DOHH2 (cell line): ENCODE data around the gene PRPF8.

ENCODE experiments used
- H3F3A ChIP-seq: fragments of 200-600 bp; sonication (generic), shearing (Covaris generic); 2 replicates; pipeline ENCODE4 v1.6.0; 2016; ENCODE audit warnings: antibody characterized with exemption, mild to moderate bottlenecking; ENCODE audit not compliant: control insufficient read depth, insufficient read depth
- H3K27ac ChIP-seq: fragments of 200-600 bp; sonication (generic); 2 replicates; pipeline ENCODE4 v1.5.1; 2014; ENCODE audit warnings: low read depth, mild to moderate bottlenecking, low read length, moderate library complexity
- H3K27me3 ChIP-seq: fragments of 200-600 bp; sonication (generic); 2 replicates; pipeline ENCODE4 v1.6.1; 2014; ENCODE audit warnings: mild to moderate bottlenecking, low read length, mixed read lengths; ENCODE audit not compliant: control insufficient read depth
- H3K36me3 ChIP-seq: fragments of 200-600 bp; sonication (generic); 2 replicates; pipeline ENCODE4 v1.6.1; 2014; ENCODE audit warnings: mild to moderate bottlenecking, low read length, moderate library complexity, mixed read lengths; ENCODE audit not compliant: control insufficient read depth
- H3K4me1 ChIP-seq: fragments of 200-600 bp; sonication (generic); 2 replicates; pipeline ENCODE4 v1.6.1; 2014; ENCODE audit warnings: mild to moderate bottlenecking, low read length, mixed read lengths; ENCODE audit not compliant: control insufficient read depth
- H3K4me2 ChIP-seq: fragments of 200-600 bp; sonication (generic); 2 replicates; pipeline ENCODE4 v1.6.0; 2014; ENCODE audit warnings: mild to moderate bottlenecking, low read length, moderate library complexity
- H3K4me3 ChIP-seq: fragments of 200-600 bp; sonication (generic); 2 replicates; pipeline ENCODE4 v1.5.1; 2014; ENCODE audit warnings: mild to moderate bottlenecking, low read length, mixed read lengths
- H3K79me2 ChIP-seq: fragments of 200-600 bp; sonication (generic); 2 replicates; pipeline ENCODE4 v1.6.1; 2014; ENCODE audit warnings: mild to moderate bottlenecking, low read length, mixed read lengths; ENCODE audit not compliant: control insufficient read depth
- H3K9me2 ChIP-seq: fragments of 200-600 bp; sonication (generic); replicated peaks from 2 replicates; pipeline ENCODE4 v1.6.1; 2014; ENCODE audit warnings: mild to moderate bottlenecking, low read length, mixed read lengths; ENCODE audit not compliant: control insufficient read depth
- H3K9me3 ChIP-seq: fragments of 200-600 bp; sonication (generic); 2 replicates; pipeline ENCODE4 v1.6.1; 2014; ENCODE audit warnings: antibody characterized with exemption, low read length, mixed read lengths; ENCODE audit not compliant: control insufficient read depth, insufficient read depth
- H4K20me1 ChIP-seq: fragments of 200-600 bp; sonication (generic); 2 replicates; pipeline ENCODE4 v1.6.0; 2014; ENCODE audit warnings: low read depth, mild to moderate bottlenecking, antibody characterized with exemption, low read length, moderate library complexity; ENCODE audit not compliant: control insufficient read depth, insufficient read depth
- CTCF ChIP-seq: fragments of 200-600 bp; sonication (generic); IDR thresholded peaks from one replicate; pipeline ENCODE4 v1.5.1; 2014; ENCODE audit warnings: antibody characterized with exemption, mild to moderate bottlenecking, low read depth, low read length; ENCODE audit not compliant: poor library complexity, severe bottlenecking
- EZH2phosphoT487 ChIP-seq: fragments of 200-600 bp; sonication (generic); IDR thresholded peaks from 2 replicates; pipeline ENCODE4 v1.6.1; 2017; ENCODE audit warnings: borderline replicate concordance, mild to moderate bottlenecking, antibody characterized with exemption, low read length, moderate library complexity, mixed read lengths

The PRPF8 gene

GRCh38 chr17:1628856-1629503, 55.7 kb downstream of the PRPF8 start:
- Histone ChIP-seq H3K27ac (peak overlapping the region; percentile 92), H3K36me3 (peaks cover 43% of the 10 kb centered on the region), H3F3A (peaks cover 26% of the 10 kb centered on the region)

GRCh38 chr17:1627982-1628855, 56.4 kb downstream of the PRPF8 start, which contains the start of gene SLC43A2:
TSS of gene SLC43A2 (minus strand) at chr17:1628834. CDS start at chr17:1627874, 960 bp downstream.
- Histone ChIP-seq H3K4me1 (peaks cover 55% of the 10 kb centered on the region), H3K4me3 (peak within 1 kb of the TSS; percentile 94), H3K4me2 (peak within 1 kb of the TSS; percentile 85), H3F3A (peaks cover 22% of the 10 kb centered on the region), H3K27ac (peak within 1 kb of the TSS; percentile 92), H3K79me2 (peaks cover 55% of the 10 kb centered on the region), H4K20me1 (no peaks in the 10 kb centered on the region), H3K27me3 (no peaks in the 10 kb centered on the region), H3K9me2 (no peaks in the 10 kb centered on the region), H3K9me3 (no peaks in the 10 kb centered on the region), H3K36me3 (peaks cover 50% of the 10 kb centered on the region)
- no peak for TF ChIP-seq EZH2phosphoT487
- TF ChIP-seq CTCF, result no peak

More at GRCh38 chr17:1628856-1629503, 55.7 kb downstream of the PRPF8 start:
- no peaks in the 10 kb centered on the region for H3K9me3 ChIP-seq
- peak overlapping the region; percentile 85 for H3K4me2 ChIP-seq
- H3K9me2 ChIP-seq, result no peaks in the 10 kb centered on the region
- no peaks in the 10 kb centered on the region for H4K20me1 ChIP-seq
- peaks cover 57% of the 10 kb centered on the region for H3K4me1 ChIP-seq
- TF ChIP-seq EZH2phosphoT487 (no peak), CTCF (peak; percentile 62)
- H3K4me3 ChIP-seq, result peak overlapping the region; percentile 94
- H3K27me3 ChIP-seq, result no peaks in the 10 kb centered on the region
- peaks cover 48% of the 10 kb centered on the region for H3K79me2 ChIP-seq

- peaks cover 55% of the 10 kb centered on the region for H3K4me1 ChIP-seq
- peak overlapping the region; percentile 85 for H3K4me2 ChIP-seq
- TF ChIP-seq CTCF, result no peak
- TF ChIP-seq EZH2phosphoT487, result no peak
These were observed 57.3 kb downstream of the PRPF8 start for GRCh38 chr17:1627182-1627981.

More at GRCh38 chr17:1627182-1627981, 57.3 kb downstream of the PRPF8 start:
- peak overlapping the region; percentile 94 for H3K4me3 ChIP-seq
- H3K79me2 ChIP-seq, result peaks cover 60% of the 10 kb centered on the region
- H3K9me2 ChIP-seq, result no peaks in the 10 kb centered on the region
- no peaks in the 10 kb centered on the region for H3K9me3 ChIP-seq
- no peaks in the 10 kb centered on the region for H4K20me1 ChIP-seq
- H3F3A ChIP-seq, result peaks cover 18% of the 10 kb centered on the region
- peak overlapping the region; percentile 92 for H3K27ac ChIP-seq
- H3K27me3 ChIP-seq, result no peaks in the 10 kb centered on the region
- H3K36me3 ChIP-seq, result peaks cover 53% of the 10 kb centered on the region
